H1 (cell line): ENCODE measurements around the gene EYA2. TPM values are rescaled to one million over a fixed set of nuclear protein-coding genes. Genes with fewer than 3 reads are reported as not detected.

Source experiments
- CTCF ChIA-PET: fragments of 300-600 bp; sonication (Branson Sonifier 250); formaldehyde crosslinking; loops from one replicate; lab custom pipeline; 2021; ENCODE audit not compliant: partially characterized antibody; lab: Charles Lee
- POLR2A ChIA-PET: fragments of 300-600 bp; sonication (Branson Sonifier 250); formaldehyde crosslinking; loops from one replicate; lab custom pipeline; 2021; ENCODE audit warnings: inconsistent platforms; ENCODE audit not compliant: partially characterized antibody; lab: Charles Lee
- DNase-seq, 2 experiments: peaks; one replicate each; pipeline versions ENCODE4 v3.0.0 to v3.0.0-alpha.2; 2010 to 2022; ENCODE audit warnings: low spot score in 2 of 2, low read depth in 1 of 2, mixed read lengths in 1 of 2
- FAIRE-seq: peaks from 2 replicates; lab custom pipeline; 2011; peaks lifted over from hg19 to GRCh38; lab: Jason Lieb, UNC
- H2AFZ ChIP-seq: 2 replicates; pipeline ENCODE4 v1.8.1; 2012; ENCODE audit warnings: low read length, inconsistent platforms
- H2AK5ac ChIP-seq: 2 replicates; pipeline ENCODE4 v1.6.1; 2013; ENCODE audit warnings: low read depth, low read length
- H2BK120ac ChIP-seq: replicated peaks from 2 replicates; pipeline ENCODE3; 2013; ENCODE audit warnings: low read depth, low read length, inconsistent platforms
- H2BK12ac ChIP-seq: 2 replicates; pipeline ENCODE4 v1.6.1; 2013; ENCODE audit warnings: low read depth, low read length
- H2BK15ac ChIP-seq: 2 replicates; pipeline ENCODE4 v1.6.1; 2013; ENCODE audit warnings: low read length
- H2BK20ac ChIP-seq: 2 replicates; pipeline ENCODE4 v1.6.1; 2013; ENCODE audit warnings: low read length
- H2BK5ac ChIP-seq: 2 replicates; pipeline ENCODE4 v1.6.1; 2013; ENCODE audit warnings: low read depth, low read length
- H3K14ac ChIP-seq: 2 replicates; pipeline ENCODE4 v1.6.1; 2013; ENCODE audit warnings: inconsistent platforms; ENCODE audit not compliant: insufficient read length
- H3K18ac ChIP-seq: 2 replicates; pipeline ENCODE4 v1.6.1; 2013; ENCODE audit warnings: low read length; ENCODE audit errors: extremely low read depth
- H3K23ac ChIP-seq: 2 replicates; pipeline ENCODE4 v1.6.1; 2013; ENCODE audit warnings: inconsistent platforms; ENCODE audit not compliant: insufficient read length
- H3K23me2 ChIP-seq: 2 replicates; pipeline ENCODE4 v1.6.1; 2013; ENCODE audit warnings: low read depth, low read length
- H3K27ac ChIP-seq: 2 replicates; pipeline ENCODE4 v1.6.1; 2011; ENCODE audit warnings: low read depth, low read length, inconsistent platforms
- H3K27me3 ChIP-seq, 4 experiments: replicated peaks in 1 of 4; 1 replicate in 1 of 4; 2 replicates in 3 of 4; pipeline versions ENCODE4 v1.6.1 to v1.8.1; 2011 to 2013; ENCODE audit warnings: low read length in 3 of 4, mild to moderate bottlenecking in 3 of 4, inconsistent platforms in 2 of 4, mixed read lengths in 2 of 4, moderate library complexity in 1 of 4; ENCODE audit not compliant: control insufficient read depth in 3 of 4, insufficient read depth in 3 of 4; ENCODE audit errors: extremely low read depth in 1 of 4
- H3K36me3 ChIP-seq, 4 experiments: 2 replicates each; pipeline versions ENCODE4 v1.6.1 to v1.8.1; 2011 to 2013; ENCODE audit warnings: mild to moderate bottlenecking in 4 of 4, low read length in 3 of 4, moderate library complexity in 2 of 4, control low read depth in 1 of 4, inconsistent platforms in 1 of 4; ENCODE audit not compliant: insufficient read depth in 4 of 4, control insufficient read depth in 2 of 4
- H3K4ac ChIP-seq: replicated peaks from 2 replicates; pipeline ENCODE3; 2013; ENCODE audit warnings: low read length, low read depth, mixed read lengths, inconsistent platforms; ENCODE audit not compliant: insufficient read length
- H3K4me1 ChIP-seq, 4 experiments: replicated peaks in 1 of 4; 1 replicate in 1 of 4; 2 replicates in 3 of 4; pipeline versions ENCODE4 v1.6.1 to v1.8.1; 2011 to 2013; ENCODE audit warnings: low read length in 3 of 4, inconsistent platforms in 2 of 4, mixed read lengths in 1 of 4; ENCODE audit not compliant: insufficient read depth in 4 of 4, control insufficient read depth in 3 of 4
- H3K4me2 ChIP-seq, 2 experiments: 2 replicates each; pipeline versions ENCODE4 v1.6.1 to v1.8.1; 2011 to 2013; ENCODE audit warnings: low read depth in 2 of 2, low read length in 2 of 2, control low read depth in 1 of 2, inconsistent platforms in 1 of 2, mild to moderate bottlenecking in 1 of 2; ENCODE audit not compliant: insufficient read depth in 1 of 2
- H3K4me3 ChIP-seq, 4 experiments: fragments of 200-600, 300-600 bp in 1 of 4; sonication (generic), shearing (Covaris generic), sonication (Bioruptor Twin) in 1 of 4; 2 replicates each; pipeline versions ENCODE4 v1.5.1 to v1.8.1; 2011 to 2016; ENCODE audit warnings: low read length in 4 of 4, low read depth in 3 of 4, control low read depth in 2 of 4, inconsistent platforms in 2 of 4, mild to moderate bottlenecking in 2 of 4, mixed read lengths in 1 of 4, moderate library complexity in 1 of 4; ENCODE audit not compliant: insufficient read depth in 2 of 4; ENCODE audit errors: extremely low read depth in 1 of 4
- H3K56ac ChIP-seq: replicated peaks from 2 replicates; pipeline ENCODE3; 2013; ENCODE audit warnings: low read depth, mild to moderate bottlenecking, mixed read lengths, low read length, inconsistent platforms; ENCODE audit not compliant: insufficient read length
- H3K79me1 ChIP-seq: 2 replicates; pipeline ENCODE4 v1.6.1; 2013; ENCODE audit warnings: low read depth, low read length, control low read depth
- H3K79me2 ChIP-seq, 2 experiments: 2 replicates each; pipeline versions ENCODE4 v1.6.1 to v1.8.1; 2012 to 2013; ENCODE audit warnings: low read length in 2 of 2, mild to moderate bottlenecking in 2 of 2, inconsistent platforms in 1 of 2; ENCODE audit not compliant: insufficient read depth in 2 of 2, control insufficient read depth in 1 of 2
- H3K9ac ChIP-seq, 4 experiments: replicated peaks in 1 of 4; 1 replicate in 1 of 4; 2 replicates in 3 of 4; pipeline versions ENCODE4 v1.6.1 to v1.8.1; 2011 to 2013; ENCODE audit warnings: low read depth in 3 of 4, low read length in 3 of 4, control low read depth in 2 of 4, mild to moderate bottlenecking in 2 of 4, moderate library complexity in 2 of 4, inconsistent platforms in 1 of 4; ENCODE audit errors: extremely low read depth in 1 of 4
- H3K9me3 ChIP-seq, 2 experiments: 2 replicates each; pipeline versions ENCODE4 v1.6.1 to v1.8.1; 2012 to 2013; ENCODE audit warnings: mild to moderate bottlenecking in 2 of 2, moderate library complexity in 2 of 2, control low read depth in 1 of 2, inconsistent platforms in 1 of 2, low read depth in 1 of 2, low read length in 1 of 2, mixed read lengths in 1 of 2; ENCODE audit not compliant: insufficient read depth in 2 of 2
- H4K20me1 ChIP-seq, 2 experiments: replicated peaks in 1 of 2; 2 replicates each; pipeline versions ENCODE3 to v1.8.1; 2011 to 2013; ENCODE audit warnings: inconsistent platforms in 2 of 2, low read length in 2 of 2, mild to moderate bottlenecking in 1 of 2; ENCODE audit not compliant: insufficient read depth in 2 of 2, control insufficient read depth in 1 of 2
- H4K5ac ChIP-seq: 2 replicates; pipeline ENCODE4 v1.6.1; 2013; ENCODE audit warnings: low read length, low read depth, mixed read lengths, inconsistent platforms; ENCODE audit not compliant: insufficient read length
- H4K8ac ChIP-seq: 2 replicates; pipeline ENCODE4 v1.8.0; 2013; ENCODE audit warnings: mild to moderate bottlenecking, moderate library complexity, low read length, inconsistent platforms; ENCODE audit not compliant: insufficient read depth; ENCODE audit errors: extremely low read depth
- H4K91ac ChIP-seq: replicated peaks from 2 replicates; pipeline ENCODE3; 2013; ENCODE audit warnings: low read length, mixed read lengths, inconsistent platforms; ENCODE audit not compliant: insufficient read length
- NANOG ChIP-seq: IDR thresholded peaks from 2 replicates; pipeline ENCODE4 v1.6.1; 2011; ENCODE audit warnings: low read length, low read depth, mild to moderate bottlenecking, inconsistent platforms; ENCODE audit not compliant: insufficient read depth, poor library complexity, severe bottlenecking
- WGBS, 2 experiments: shearing (Covaris generic) in 1 of 2; methylation state at CpG; one replicate each; pipeline versions ENCODE4 v1.1.6 to v1.1.7; 2013 to 2015; ENCODE audit warnings: low lambda C conversion rate in 2 of 2, mixed read lengths in 2 of 2, inconsistent platforms in 1 of 2, low coverage in 1 of 2, missing lambda C conversion rate in 1 of 2; ENCODE audit not compliant: insufficient replicate concordance in 2 of 2, insufficient coverage in 1 of 2, insufficient read length in 1 of 2; ENCODE audit errors: extremely low coverage in 1 of 2, missing lambda C conversion rate in 1 of 2; 5-methylcytosine and 5-hydroxymethylcytosine counted together
- polyA plus RNA-seq, 7 experiments: library from polyadenylated mRNA; depleted of rRNA in 3 of 7; stranded (reverse) in 5 of 7; unstranded in 2 of 7; fragments of >200 nt in 5 of 7; fragments of 200-250 nt in 2 of 7; gene quantifications; 1 replicate in 5 of 7; 2 replicates in 1 of 7; 4 replicates in 1 of 7; pipeline versions ENCODE4 v1.2.1 to v1.2.3, GENCODE V29; 2011 to 2013; ENCODE audit warnings: missing spikeins in 2 of 7, mixed read lengths in 2 of 7
- total RNA-seq: library from RNA; stranded (reverse); fragmentation: NEBNext Ultra II Directional; extraction: Animal tissue kit (Norgen Biotek cat#: 25700); gene quantifications from 2 replicates; pipeline ENCODE4 v1.2.1, GENCODE V29; 2021

The EYA2 gene
- total and polyA plus RNA-seq, 2 of the 8 experiments (the other 6 are each of a cell fraction or from before 2014, with no cell fraction given): 1.6 to 1.7 TPM

- H3K27me3 ChIP-seq: no peaks in the 10 kb centered on the region
- WGBS, 2 experiments: 85% methylated on average over 1 of the region's 1 CpG; no CpG with 5 or more reads in 1 of the 2 experiments
- H3K18ac ChIP-seq: no peak overlapping the region
- ChIA-PET CTCF (interaction anchor here (0.8 to 1.7 kb wide), 4 partner anchors 12 to 36 kb away, joined by 3 to 6 read pairs (median 3); no protein-coding TSS in a partner anchor), POLR2A (interaction anchor here (1.2 to 2.3 kb wide), 2 partner anchors 10 to 12 kb away, joined by 3 to 4 read pairs; no protein-coding TSS in a partner anchor)
- H3K56ac ChIP-seq: no peak overlapping the region
- no peak overlapping the region for H3K9ac ChIP-seq
- peaks cover 37 to 75% (median 65%) of the 10 kb centered on the region in 4 experiments for H3K36me3 ChIP-seq
- H2AFZ ChIP-seq: no peak overlapping the region
- H3K4me2 ChIP-seq: no peak overlapping the region
- no peaks in the 10 kb centered on the region for H3K9me3 ChIP-seq
- H3K79me2 ChIP-seq: peaks cover 0 to 14% of the 10 kb centered on the region in 2 experiments; a peak in 1 of 4 replicates
- no peak overlapping the region for H4K5ac ChIP-seq
- H3K23ac ChIP-seq: no peak overlapping the region
- peaks cover 2 to 5% of the 10 kb centered on the region in 2 experiments for H4K20me1 ChIP-seq
- no peak overlapping the region for H2AK5ac ChIP-seq
- no peaks in the 10 kb centered on the region for H3K23me2 ChIP-seq
- H3K27ac ChIP-seq: no peak overlapping the region
- no peak overlapping the region for H2BK15ac ChIP-seq
- H3K14ac ChIP-seq: no peak overlapping the region
- H2BK120ac ChIP-seq: no peak overlapping the region
- H4K8ac ChIP-seq: no peak overlapping the region
- H2BK5ac ChIP-seq: no peak overlapping the region
- peaks cover 3% of the 10 kb centered on the region; the same call in 1 of the 2 replicates for H3K79me1 ChIP-seq
- H4K91ac ChIP-seq: no peak overlapping the region
- peaks cover 0 to 2% (median 0%) of the 10 kb centered on the region in 4 experiments; a peak in 2 of 7 replicates for H3K4me1 ChIP-seq
- H2BK12ac ChIP-seq: no peak overlapping the region
- H2BK20ac ChIP-seq: no peak overlapping the region
- no peak overlapping the region for H3K4me3 ChIP-seq
- no peak overlapping the region for H3K4ac ChIP-seq
- DNase-seq (no peak), FAIRE-seq (no peak)
- no peak for TF ChIP-seq NANOG
Measured at GRCh38 chr20:47236639-47236900, 341.9 kb downstream of the EYA2 start.
